Osteocyte (in vitro differentiated cells): ENCODE measurements around the gene CCDC117. TPM values are rescaled to one million over a fixed set of nuclear protein-coding genes. Genes with fewer than 3 reads are reported as not detected.
"Not testable (repeated sequence)": the region's sequence is repeated elsewhere in the genome, so short reads cannot be mapped to it uniquely, and the experiment has no call there.

Experiments
- DNase-seq: peaks from one replicate; pipeline ENCODE4 v3.0.0; 2021; ENCODE audit warnings: mixed read lengths; ENCODE audit not compliant: unreplicated experiment; ENCODE audit errors: extremely low spot score
- H3K27ac Mint-ChIP-seq: one replicate; pipeline ENCODE4 v1.8.0; 2021; ENCODE audit warnings: mild to moderate bottlenecking, mixed read lengths; ENCODE audit not compliant: unreplicated experiment
- H3K27me3 Mint-ChIP-seq: one replicate; pipeline ENCODE4 v1.8.0; 2021; ENCODE audit warnings: mixed read lengths; ENCODE audit not compliant: unreplicated experiment
- H3K36me3 Mint-ChIP-seq: one replicate; pipeline ENCODE4 v1.8.0; 2021; ENCODE audit warnings: mixed read lengths; ENCODE audit not compliant: unreplicated experiment
- H3K4me1 Mint-ChIP-seq: one replicate; pipeline ENCODE4 v1.8.0; 2021; ENCODE audit warnings: mixed read lengths; ENCODE audit not compliant: unreplicated experiment
- H3K4me3 Mint-ChIP-seq: one replicate; pipeline ENCODE4 v1.8.0; 2021; ENCODE audit warnings: mild to moderate bottlenecking, moderate library complexity, mixed read lengths; ENCODE audit not compliant: unreplicated experiment
- H3K9me3 Mint-ChIP-seq: one replicate; pipeline ENCODE4 v1.8.0; 2021; ENCODE audit warnings: mixed read lengths; ENCODE audit not compliant: unreplicated experiment
- CTCF ChIP-seq: fragments of 200-600 bp; sonication (generic); IDR thresholded peaks from 2 replicates; pipeline ENCODE4 v1.5.0; 2021; ENCODE audit warnings: antibody characterized with exemption, mild to moderate bottlenecking, moderate library complexity
- total RNA-seq: library from RNA; stranded (reverse); gene quantifications from 2 replicates; pipeline ENCODE4 v1.2.1, GENCODE V29; 2021

The CCDC117 gene
- total RNA-seq, 1 donor from 2014 or later = 21.9 TPM

DNA sequence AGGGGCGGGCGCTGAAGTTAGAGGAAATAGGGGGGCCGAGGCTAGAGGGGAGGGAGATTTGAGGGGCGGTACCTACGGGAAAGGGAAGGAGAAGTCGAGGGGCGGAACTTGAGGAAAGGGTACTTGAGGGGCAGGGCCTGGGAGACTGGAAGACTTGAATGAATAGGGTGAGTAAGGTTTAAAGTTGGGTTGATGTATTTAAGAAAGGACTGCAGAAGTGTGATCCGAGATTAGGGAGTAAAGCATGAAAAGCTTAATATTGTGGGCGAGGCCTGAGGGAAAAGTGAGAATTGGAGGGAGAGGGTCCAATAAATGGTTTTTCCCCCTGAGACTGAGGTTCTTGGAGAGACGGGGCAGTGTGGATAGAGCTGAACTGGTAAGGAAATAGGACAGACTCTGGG lies 29.9 kb upstream of the CCDC117 start:
- TF ChIP-seq CTCF = no peak
- peak overlapping the region; percentile 95 for H3K27ac Mint-ChIP-seq
- H3K36me3 Mint-ChIP-seq = peaks cover 15% of the 10 kb centered on the region
- peaks cover 20% of the 10 kb centered on the region for H3K4me1 Mint-ChIP-seq
- no peaks in the 10 kb centered on the region for H3K9me3 Mint-ChIP-seq
- no peaks in the 10 kb centered on the region for H3K27me3 Mint-ChIP-seq
- DNase-seq = no peak
- peak overlapping the region; percentile 90 for H3K4me3 Mint-ChIP-seq

- peaks cover 20% of the 10 kb centered on the region for H3K4me1 Mint-ChIP-seq
- no peak overlapping the region for H3K4me3 Mint-ChIP-seq
- H3K36me3 Mint-ChIP-seq = peaks cover 19% of the 10 kb centered on the region
Observed at GRCh38 chr22:28743852-28744251, 28.6 kb upstream of the CCDC117 start.

DNA sequence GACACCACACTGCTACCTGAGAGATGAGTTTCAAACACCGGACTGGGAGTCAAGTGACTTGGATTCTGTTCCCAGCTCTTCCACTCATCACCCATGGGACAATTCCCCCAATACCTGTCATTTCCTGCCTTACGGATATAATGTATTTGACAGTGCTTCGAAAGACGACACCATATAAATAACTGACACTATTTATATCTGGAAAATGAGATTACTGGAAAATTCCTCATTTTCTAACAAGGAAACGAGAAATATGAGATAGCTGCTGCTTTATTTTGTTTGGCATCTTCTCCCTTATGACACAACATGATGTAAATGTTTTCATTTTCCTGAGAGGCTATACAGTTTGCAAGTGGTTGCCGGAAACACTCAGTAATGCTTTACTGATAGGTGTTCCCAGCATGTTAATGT lies 22.0 kb upstream of the CCDC117 start:
- TF ChIP-seq CTCF = no peak
- DNase-seq = no peak
- Mint-ChIP-seq H3K27me3 (no peaks in the 10 kb centered on the region), H3K9me3 (no peaks in the 10 kb centered on the region), H3K27ac (peak overlapping the region; percentile 90), H3K36me3 (peaks cover 16% of the 10 kb centered on the region), H3K4me3 (peak overlapping the region; percentile 51), H3K4me1 (peaks cover 20% of the 10 kb centered on the region)

More at GRCh38 chr22:28743852-28744251, 28.6 kb upstream of the CCDC117 start:
- no peak overlapping the region for H3K27ac Mint-ChIP-seq
- no peak for TF ChIP-seq CTCF
- no peaks in the 10 kb centered on the region for H3K27me3 Mint-ChIP-seq
- DNase-seq = no peak
- H3K9me3 Mint-ChIP-seq = no peaks in the 10 kb centered on the region

DNA sequence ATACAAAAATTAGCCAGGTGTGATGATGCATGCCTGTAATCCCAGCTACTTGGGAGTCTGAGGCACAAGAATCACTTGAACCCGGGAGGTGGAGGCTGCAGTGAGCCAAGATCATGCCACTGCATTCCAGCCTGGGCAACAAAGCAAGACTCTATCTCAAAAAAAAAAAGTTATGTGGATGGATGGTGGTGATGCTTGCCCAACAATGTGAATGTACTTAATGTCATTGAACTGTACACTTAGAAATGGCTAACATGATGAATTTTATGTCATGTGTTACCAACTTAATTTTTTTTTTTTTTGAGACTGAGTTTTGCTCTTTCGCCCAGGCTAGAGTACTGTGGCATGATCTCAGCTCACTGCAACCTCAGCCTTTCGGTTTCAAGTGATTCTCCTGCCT lies 18.0 kb upstream of the CCDC117 start:
- peaks cover 18% of the 10 kb centered on the region for H3K4me1 Mint-ChIP-seq
- not testable (repeated sequence) for H3K36me3 Mint-ChIP-seq, DNase-seq, H3K27me3 Mint-ChIP-seq, H3K9me3 Mint-ChIP-seq, H3K4me3 Mint-ChIP-seq, H3K27ac Mint-ChIP-seq

- H3K27ac Mint-ChIP-seq = no peak overlapping the region
- no peaks in the 10 kb centered on the region for H3K9me3 Mint-ChIP-seq
- no peaks in the 10 kb centered on the region for H3K27me3 Mint-ChIP-seq
- H3K36me3 Mint-ChIP-seq = peaks cover 2% of the 10 kb centered on the region
- H3K4me1 Mint-ChIP-seq = peaks cover 4% of the 10 kb centered on the region
- H3K4me3 Mint-ChIP-seq = no peak overlapping the region
- DNase-seq = no peak
- no peak for TF ChIP-seq CTCF
Observed at GRCh38 chr22:28759861-28760560, 12.5 kb upstream of the CCDC117 start.

DNA sequence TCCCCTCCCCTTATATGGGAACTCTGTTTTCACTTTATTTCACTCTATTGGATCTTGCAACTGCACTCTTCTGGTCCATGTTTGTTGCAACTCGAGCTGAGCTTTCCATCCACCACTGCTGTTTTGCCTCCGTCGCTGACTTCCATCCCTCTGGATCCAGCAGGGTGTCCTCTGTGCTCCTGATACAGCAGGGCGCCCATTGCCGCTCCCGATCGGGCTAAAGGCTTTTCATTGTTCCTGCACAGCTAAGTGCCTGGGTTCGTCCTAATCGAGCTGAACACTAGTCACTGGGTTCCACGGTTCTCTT lies 11.1 kb upstream of the CCDC117 start:
- Mint-ChIP-seq H3K4me1 (peaks cover 4% of the 10 kb centered on the region), H3K9me3 (no peaks in the 10 kb centered on the region), H3K36me3 (peaks cover 2% of the 10 kb centered on the region), H3K27ac (no peak overlapping the region), H3K27me3 (no peaks in the 10 kb centered on the region), H3K4me3 (no peak overlapping the region)
- no peak for TF ChIP-seq CTCF
- DNase-seq = no peak

DNA sequence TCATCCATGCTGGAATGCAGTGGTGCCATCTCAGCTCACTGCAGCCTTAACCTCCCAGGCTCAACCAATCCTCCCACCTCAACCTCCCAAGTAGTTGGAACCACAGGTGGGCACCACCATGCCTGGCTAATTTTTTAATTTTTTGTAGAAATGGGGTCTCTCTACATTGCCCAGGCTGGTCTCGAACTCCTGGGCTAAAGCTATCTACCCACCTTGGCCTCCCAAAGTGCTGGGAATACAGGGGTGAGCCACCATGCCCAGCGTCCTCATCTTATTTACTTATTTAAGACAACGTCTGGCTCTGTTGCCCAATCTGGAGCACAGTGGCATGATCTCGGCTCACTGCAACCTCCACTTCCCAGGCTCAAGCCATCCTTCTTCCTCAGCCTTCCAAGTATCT lies 10.5 kb upstream of the CCDC117 start:
- H3K27ac Mint-ChIP-seq, H3K9me3 Mint-ChIP-seq, H3K4me1 Mint-ChIP-seq, H3K36me3 Mint-ChIP-seq, DNase-seq, H3K4me3 Mint-ChIP-seq, H3K27me3 Mint-ChIP-seq: not testable (repeated sequence)
